Activated CD8-positive, alpha-beta T cell treated with anti-CD3 and anti-CD28 coated beads, Interleukin-2, amount 10 ng/mL, durations not matched to agents 7 days and 5 days (primary cell): ENCODE data around the gene TXN. TPM values are rescaled to one million over a fixed set of nuclear protein-coding genes. Genes with fewer than 3 reads are reported as not detected.
"Not testable (repeated sequence)": the region's sequence is repeated elsewhere in the genome, so short reads cannot be mapped to it uniquely, and the experiment has no call there.

Experiments used
- ATAC-seq: fragments of 150-1000 bp; cut with Tn5 transposase; one replicate; pipeline ENCODE4 v1.10.0; 2021; ENCODE audit warnings: moderate library complexity
- CTCF ChIA-PET: fragments of 350-600 bp; sonication (Branson Sonifier 250); formaldehyde crosslinking; loops from one replicate; lab custom pipeline; 2021; ENCODE audit warnings: antibody characterized with exemption; lab: Charles Lee
- POLR2A ChIA-PET: fragments of 350-600 bp; sonication (Branson Sonifier 250); formaldehyde crosslinking; loops from one replicate; lab custom pipeline; 2021; ENCODE audit warnings: antibody characterized with exemption; lab: Charles Lee
- DNase-seq: peaks from one replicate; pipeline ENCODE4 v3.0.0-alpha.2; 2020
- H3K27ac Mint-ChIP-seq: one replicate; pipeline ENCODE4 v1.8.0; 2021; ENCODE audit warnings: mild to moderate bottlenecking, mixed read lengths
- H3K27me3 Mint-ChIP-seq: one replicate; pipeline ENCODE4 v1.8.0; 2021; ENCODE audit warnings: low read depth, mixed read lengths
- H3K36me3 Mint-ChIP-seq: one replicate; pipeline ENCODE4 v1.8.0; 2021; ENCODE audit warnings: low read depth, mixed read lengths
- H3K4me1 Mint-ChIP-seq: one replicate; pipeline ENCODE4 v1.8.0; 2021; ENCODE audit warnings: low read depth, mixed read lengths
- H3K4me3 Mint-ChIP-seq: one replicate; pipeline ENCODE4 v1.8.0; 2021; ENCODE audit warnings: mild to moderate bottlenecking, mixed read lengths
- H3K9me3 Mint-ChIP-seq: one replicate; pipeline ENCODE4 v1.8.0; 2022; ENCODE audit warnings: mixed read lengths; ENCODE audit not compliant: insufficient read depth
- total RNA-seq, 2 experiments: library from RNA; stranded (reverse); gene quantifications; one replicate each; pipeline ENCODE4 v1.2.3, GENCODE V29; 2021

Gene TXN
- total RNA-seq, 2 experiments from 2014 or later = 251 to 256 TPM

GRCh38 chr9:110255463-110256379 is 586 bp downstream of the TXN start:
- CTCF ChIA-PET = no interaction called here
- DNase-seq = peak; percentile 53
- ATAC-seq = peak; percentile 27
- Mint-ChIP-seq H3K4me3 (peak overlapping the region; percentile 88), H3K27ac (peak overlapping the region; percentile 95), H3K36me3 (peaks cover 27% of the 10 kb centered on the region), H3K27me3 (no peaks in the 10 kb centered on the region), H3K9me3 (no peaks in the 10 kb centered on the region), H3K4me1 (peaks cover 40% of the 10 kb centered on the region)
- POLR2A ChIA-PET = interaction anchor here (0.6 to 1.7 kb wide), 11 partner anchors 9 to 1446 kb away, joined by 3 to 12 read pairs (median 4); partner anchors contain the start of gene GNG10

GRCh38 chr9:110255034-110255462 is 1.3 kb downstream of the TXN start:
- Mint-ChIP-seq H3K27me3 (no peaks in the 10 kb centered on the region), H3K4me1 (peaks cover 40% of the 10 kb centered on the region), H3K27ac (peak overlapping the region; percentile 95), H3K4me3 (peak overlapping the region; percentile 88), H3K36me3 (peaks cover 33% of the 10 kb centered on the region), H3K9me3 (no peaks in the 10 kb centered on the region)
- no peak for ATAC-seq
- CTCF ChIA-PET = no interaction called here
- peak; percentile 27 for DNase-seq
- POLR2A ChIA-PET = no interaction called here

GRCh38 chr9:110254500-110254899 is 1.8 kb downstream of the TXN start:
- ChIA-PET POLR2A (no interaction called here), CTCF (no interaction called here)
- peaks cover 42% of the 10 kb centered on the region for H3K4me1 Mint-ChIP-seq
- DNase-seq (no peak), ATAC-seq (no peak)
- no peaks in the 10 kb centered on the region for H3K9me3 Mint-ChIP-seq
- H3K4me3 Mint-ChIP-seq = peak overlapping the region; percentile 88
- peaks cover 39% of the 10 kb centered on the region for H3K36me3 Mint-ChIP-seq
- peak overlapping the region; percentile 95 for H3K27ac Mint-ChIP-seq
- H3K27me3 Mint-ChIP-seq = no peaks in the 10 kb centered on the region

GRCh38 chr9:110252509-110253139 is 3.7 kb downstream of the TXN start:
- ATAC-seq (no peak), DNase-seq (no peak)
- peaks cover 43% of the 10 kb centered on the region for H3K4me1 Mint-ChIP-seq
- no peaks in the 10 kb centered on the region for H3K9me3 Mint-ChIP-seq
- no peak overlapping the region for H3K27ac Mint-ChIP-seq
- H3K4me3 Mint-ChIP-seq = no peak overlapping the region
- ChIA-PET CTCF (no interaction called here), POLR2A (no interaction called here)
- peaks cover 49% of the 10 kb centered on the region for H3K36me3 Mint-ChIP-seq
- H3K27me3 Mint-ChIP-seq = no peaks in the 10 kb centered on the region

- H3K27ac Mint-ChIP-seq, H3K4me3 Mint-ChIP-seq, ATAC-seq, POLR2A ChIA-PET, H3K9me3 Mint-ChIP-seq, DNase-seq, H3K27me3 Mint-ChIP-seq: not testable (repeated sequence)
- Mint-ChIP-seq H3K4me1 (peaks cover 35% of the 10 kb centered on the region), H3K36me3 (peaks cover 56% of the 10 kb centered on the region)
- CTCF ChIA-PET = interaction anchor here (0.6 kb wide), 1 partner anchor 63 kb away, joined by 6 read pairs; no protein-coding TSS in a partner anchor
These were observed 4.5 kb downstream of the TXN start for GRCh38 chr9:110251770-110252169.

GRCh38 chr9:110251212-110251611 is 5.1 kb downstream of the TXN start:
- no peak overlapping the region for H3K4me3 Mint-ChIP-seq
- ChIA-PET POLR2A (no interaction called here), CTCF (interaction anchor here (0.6 kb wide), 1 partner anchor 63 kb away, joined by 6 read pairs; no protein-coding TSS in a partner anchor)
- peaks cover 61% of the 10 kb centered on the region for H3K36me3 Mint-ChIP-seq
- ATAC-seq (no peak), DNase-seq (no peak)
- no peaks in the 10 kb centered on the region for H3K27me3 Mint-ChIP-seq
- no peak overlapping the region for H3K27ac Mint-ChIP-seq
- no peaks in the 10 kb centered on the region for H3K9me3 Mint-ChIP-seq
- H3K4me1 Mint-ChIP-seq = peaks cover 35% of the 10 kb centered on the region

GRCh38 chr9:110249603-110250002 is 6.7 kb downstream of the TXN start:
- Mint-ChIP-seq H3K4me3 (no peak overlapping the region), H3K36me3 (peaks cover 57% of the 10 kb centered on the region), H3K27ac (no peak overlapping the region), H3K4me1 (peaks cover 31% of the 10 kb centered on the region), H3K27me3 (no peaks in the 10 kb centered on the region), H3K9me3 (no peaks in the 10 kb centered on the region)
- ChIA-PET POLR2A (no interaction called here), CTCF (no interaction called here)
- no peak for ATAC-seq
- no peak for DNase-seq

GRCh38 chr9:110248361-110248760 is 7.9 kb downstream of the TXN start:
- Mint-ChIP-seq H3K36me3 (peaks cover 57% of the 10 kb centered on the region), H3K9me3 (no peaks in the 10 kb centered on the region), H3K4me3 (no peak overlapping the region), H3K27ac (no peak overlapping the region), H3K27me3 (no peaks in the 10 kb centered on the region), H3K4me1 (peaks cover 18% of the 10 kb centered on the region)
- no peak for ATAC-seq
- ChIA-PET POLR2A (no interaction called here), CTCF (no interaction called here)
- DNase-seq = no peak

GRCh38 chr9:110246214-110246613 is 10.1 kb downstream of the TXN start:
- no peak overlapping the region for H3K27ac Mint-ChIP-seq
- no peaks in the 10 kb centered on the region for H3K9me3 Mint-ChIP-seq
- H3K4me1 Mint-ChIP-seq = peaks cover 5% of the 10 kb centered on the region
- POLR2A ChIA-PET = no interaction called here
- H3K27me3 Mint-ChIP-seq = no peaks in the 10 kb centered on the region
- CTCF ChIA-PET = interaction anchor here (1.3 kb wide), 1 partner anchor 28 kb away, joined by 4 read pairs; no protein-coding TSS in a partner anchor
- ATAC-seq = no peak
- peaks cover 53% of the 10 kb centered on the region for H3K36me3 Mint-ChIP-seq
- no peak overlapping the region for H3K4me3 Mint-ChIP-seq
- DNase-seq = peak; percentile 6

GRCh38 chr9:110244616-110245015 is 11.7 kb downstream of the TXN start:
- Mint-ChIP-seq H3K27ac (no peak overlapping the region), H3K36me3 (peaks cover 39% of the 10 kb centered on the region), H3K27me3 (no peaks in the 10 kb centered on the region), H3K4me1 (peaks cover 3% of the 10 kb centered on the region), H3K4me3 (no peak overlapping the region), H3K9me3 (no peaks in the 10 kb centered on the region)
- CTCF ChIA-PET = no interaction called here
- DNase-seq = peak; percentile 4
- POLR2A ChIA-PET = no interaction called here
- ATAC-seq = no peak

GRCh38 chr9:110241858-110242321 is 14.4 kb downstream of the TXN start:
- H3K9me3 Mint-ChIP-seq = no peaks in the 10 kb centered on the region
- DNase-seq = peak; percentile 17
- H3K4me3 Mint-ChIP-seq = no peak overlapping the region
- ATAC-seq = no peak
- no peaks in the 10 kb centered on the region for H3K4me1 Mint-ChIP-seq
- ChIA-PET CTCF (no interaction called here), POLR2A (interaction anchor here (1.0 kb wide), 1 partner anchor 423 kb away, joined by 3 read pairs; no protein-coding TSS in a partner anchor)
- peaks cover 2% of the 10 kb centered on the region for H3K27me3 Mint-ChIP-seq
- no peak overlapping the region for H3K27ac Mint-ChIP-seq
- peaks cover 22% of the 10 kb centered on the region for H3K36me3 Mint-ChIP-seq
